Neural progenitor cell (in vitro differentiated cells): Measurements from ENCODE around the gene PERP.

Experiments
- EZH2 ChIP-seq: fragments of 200-600 bp; sonication (generic); IDR thresholded peaks from 2 replicates; pipeline ENCODE4 v1.6.1; 2017; ENCODE audit warnings: antibody characterized with exemption, mild to moderate bottlenecking, moderate library complexity
- TF ChIP-seq, protein P1 (sequence below): fragments of 200-600 bp; sonication (generic); IDR thresholded peaks from 2 replicates; pipeline ENCODE4 v1.5.1; 2017; ENCODE audit warnings: antibody characterized with exemption, mild to moderate bottlenecking

DNA sequence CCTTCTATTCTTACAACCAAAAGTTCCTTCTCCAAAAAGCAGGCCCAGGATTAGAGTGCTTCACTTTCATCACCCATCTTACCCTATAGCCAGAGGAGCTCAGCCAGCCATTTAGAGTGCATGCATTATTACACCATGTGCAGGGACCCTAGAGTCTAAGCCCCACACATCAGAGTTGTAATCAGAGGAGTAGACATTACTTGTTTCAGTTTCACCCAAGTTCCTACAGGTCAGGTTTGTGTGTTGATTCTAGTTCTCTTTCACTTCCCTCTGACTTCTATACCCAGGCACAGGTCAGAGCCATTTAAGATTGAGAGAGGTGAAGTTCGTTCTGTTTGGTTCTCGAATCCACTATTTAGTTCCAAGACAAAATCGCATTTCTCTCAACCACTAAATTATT, 38.2 kb upstream of the PERP start:
- no peak for TF ChIP-seq EZH2
- TF ChIP-seq, protein P1, sequence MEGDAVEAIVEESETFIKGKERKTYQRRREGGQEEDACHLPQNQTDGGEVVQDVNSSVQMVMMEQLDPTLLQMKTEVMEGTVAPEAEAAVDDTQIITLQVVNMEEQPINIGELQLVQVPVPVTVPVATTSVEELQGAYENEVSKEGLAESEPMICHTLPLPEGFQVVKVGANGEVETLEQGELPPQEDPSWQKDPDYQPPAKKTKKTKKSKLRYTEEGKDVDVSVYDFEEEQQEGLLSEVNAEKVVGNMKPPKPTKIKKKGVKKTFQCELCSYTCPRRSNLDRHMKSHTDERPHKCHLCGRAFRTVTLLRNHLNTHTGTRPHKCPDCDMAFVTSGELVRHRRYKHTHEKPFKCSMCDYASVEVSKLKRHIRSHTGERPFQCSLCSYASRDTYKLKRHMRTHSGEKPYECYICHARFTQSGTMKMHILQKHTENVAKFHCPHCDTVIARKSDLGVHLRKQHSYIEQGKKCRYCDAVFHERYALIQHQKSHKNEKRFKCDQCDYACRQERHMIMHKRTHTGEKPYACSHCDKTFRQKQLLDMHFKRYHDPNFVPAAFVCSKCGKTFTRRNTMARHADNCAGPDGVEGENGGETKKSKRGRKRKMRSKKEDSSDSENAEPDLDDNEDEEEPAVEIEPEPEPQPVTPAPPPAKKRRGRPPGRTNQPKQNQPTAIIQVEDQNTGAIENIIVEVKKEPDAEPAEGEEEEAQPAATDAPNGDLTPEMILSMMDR: no peak
